Thyroid gland (tissue), 4 donors: ENCODE measurements around the gene AGBL1.

ENCODE experiments used
- POLR2A ChIP-seq, 2 donors: fragments of 450-650 bp; IDR thresholded peaks; one replicate each; pipeline ENCODE4 v1.6.1; 2017; ENCODE audit warnings: antibody characterized with exemption in 2 of 2, mild to moderate bottlenecking in 2 of 2, moderate library complexity in 1 of 2
- TF ChIP-seq, protein P1 (sequence below), 6 experiments: fragments of 200-600 bp in 3 of 6; fragments of 450-650 bp in 3 of 6; sonication (generic) in 3 of 6; IDR thresholded peaks; one replicate each; pipeline ENCODE4 v1.5.1; 2016 to 2019; ENCODE audit warnings: antibody characterized with exemption in 6 of 6, mild to moderate bottlenecking in 2 of 6, inconsistent platforms in 1 of 6, moderate library complexity in 1 of 6

DNA sequence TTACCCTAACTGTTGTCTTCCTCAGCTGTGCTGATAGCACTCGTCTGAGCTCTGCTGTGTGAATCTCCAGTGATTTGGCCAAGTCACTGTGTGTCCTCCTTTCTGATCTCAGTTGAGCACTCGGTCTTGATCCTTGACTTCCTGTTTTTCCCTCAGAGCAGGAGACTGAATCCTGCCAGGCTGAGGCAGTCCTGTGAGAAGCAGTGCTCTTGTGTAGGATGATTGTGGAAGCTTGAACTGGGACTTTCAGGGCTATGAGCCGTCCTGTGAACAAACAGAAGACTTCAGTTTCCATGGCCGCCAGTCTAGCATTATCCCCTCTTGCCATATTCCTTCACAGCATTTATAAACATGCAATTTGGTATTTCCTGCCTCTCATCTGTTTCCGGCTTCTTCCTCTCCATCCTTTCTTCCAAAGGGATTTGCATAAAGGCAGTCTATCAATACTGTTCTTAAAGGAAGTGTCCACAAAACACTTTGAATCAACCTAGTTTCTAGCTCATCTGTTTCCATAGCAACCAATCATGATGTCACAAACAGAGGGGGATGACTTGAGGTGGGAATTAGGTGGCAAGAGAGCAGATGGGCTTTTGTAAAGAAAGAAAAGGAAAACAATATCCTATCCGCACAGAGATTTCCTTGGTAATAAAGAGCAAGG lies 237.2 kb downstream of the AGBL1 start:
- TF ChIP-seq, protein P1, sequence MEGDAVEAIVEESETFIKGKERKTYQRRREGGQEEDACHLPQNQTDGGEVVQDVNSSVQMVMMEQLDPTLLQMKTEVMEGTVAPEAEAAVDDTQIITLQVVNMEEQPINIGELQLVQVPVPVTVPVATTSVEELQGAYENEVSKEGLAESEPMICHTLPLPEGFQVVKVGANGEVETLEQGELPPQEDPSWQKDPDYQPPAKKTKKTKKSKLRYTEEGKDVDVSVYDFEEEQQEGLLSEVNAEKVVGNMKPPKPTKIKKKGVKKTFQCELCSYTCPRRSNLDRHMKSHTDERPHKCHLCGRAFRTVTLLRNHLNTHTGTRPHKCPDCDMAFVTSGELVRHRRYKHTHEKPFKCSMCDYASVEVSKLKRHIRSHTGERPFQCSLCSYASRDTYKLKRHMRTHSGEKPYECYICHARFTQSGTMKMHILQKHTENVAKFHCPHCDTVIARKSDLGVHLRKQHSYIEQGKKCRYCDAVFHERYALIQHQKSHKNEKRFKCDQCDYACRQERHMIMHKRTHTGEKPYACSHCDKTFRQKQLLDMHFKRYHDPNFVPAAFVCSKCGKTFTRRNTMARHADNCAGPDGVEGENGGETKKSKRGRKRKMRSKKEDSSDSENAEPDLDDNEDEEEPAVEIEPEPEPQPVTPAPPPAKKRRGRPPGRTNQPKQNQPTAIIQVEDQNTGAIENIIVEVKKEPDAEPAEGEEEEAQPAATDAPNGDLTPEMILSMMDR (IDR thresholded peaks at IDR 0.05): no peak
- no peak for TF ChIP-seq POLR2A (IDR thresholded peaks at IDR 0.05)
